ENCODE measurements around the gene PLXNB1. TPM values are rescaled to one million over a fixed set of nuclear protein-coding genes. Genes with fewer than 3 reads are reported as not detected.

The PLXNB1 gene
- total RNA-seq, 1 experiment from 2014 or later: 97.7 TPM

DNA sequence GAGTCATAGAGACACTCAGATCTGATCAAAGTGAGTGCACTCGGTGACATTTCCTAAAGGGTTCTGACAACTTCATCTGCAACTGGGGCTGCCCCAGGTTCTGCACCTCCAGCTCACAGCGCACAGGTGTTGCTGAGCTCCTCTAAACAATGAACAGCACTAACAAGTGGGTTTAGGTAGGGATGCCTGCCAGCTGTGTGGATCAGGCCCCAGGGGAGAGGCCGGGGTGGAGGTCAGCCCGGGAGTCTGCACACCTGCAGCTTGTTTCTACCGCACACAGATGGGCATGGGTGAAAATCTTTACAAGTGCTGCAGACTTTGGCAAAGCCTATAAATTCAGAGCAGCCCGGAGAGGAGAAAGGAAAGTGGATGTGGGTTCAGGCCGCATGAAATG, 57.5 kb downstream of the PLXNB1 start:
- H3K9me3 ChIP-seq (ENCODE audit: insufficient read depth, low read depth): no peaks in the 10 kb centered on the region
- no peaks in the 10 kb centered on the region for H4K20me1 ChIP-seq (ENCODE audit: insufficient read depth)
- H3K27ac ChIP-seq: no peak overlapping the region
- DNase-seq: no peak
- no peak overlapping the region for H3K4me2 ChIP-seq
- intact Hi-C loops (cut with micrococcal nuclease; ENCODE audit: unreplicated experiment): no loop called here
- no peak for TF ChIP-seq EZH2 (IDR thresholded peaks at IDR 0.05; ENCODE audit: low read depth)
- TF ChIP-seq, protein P1, sequence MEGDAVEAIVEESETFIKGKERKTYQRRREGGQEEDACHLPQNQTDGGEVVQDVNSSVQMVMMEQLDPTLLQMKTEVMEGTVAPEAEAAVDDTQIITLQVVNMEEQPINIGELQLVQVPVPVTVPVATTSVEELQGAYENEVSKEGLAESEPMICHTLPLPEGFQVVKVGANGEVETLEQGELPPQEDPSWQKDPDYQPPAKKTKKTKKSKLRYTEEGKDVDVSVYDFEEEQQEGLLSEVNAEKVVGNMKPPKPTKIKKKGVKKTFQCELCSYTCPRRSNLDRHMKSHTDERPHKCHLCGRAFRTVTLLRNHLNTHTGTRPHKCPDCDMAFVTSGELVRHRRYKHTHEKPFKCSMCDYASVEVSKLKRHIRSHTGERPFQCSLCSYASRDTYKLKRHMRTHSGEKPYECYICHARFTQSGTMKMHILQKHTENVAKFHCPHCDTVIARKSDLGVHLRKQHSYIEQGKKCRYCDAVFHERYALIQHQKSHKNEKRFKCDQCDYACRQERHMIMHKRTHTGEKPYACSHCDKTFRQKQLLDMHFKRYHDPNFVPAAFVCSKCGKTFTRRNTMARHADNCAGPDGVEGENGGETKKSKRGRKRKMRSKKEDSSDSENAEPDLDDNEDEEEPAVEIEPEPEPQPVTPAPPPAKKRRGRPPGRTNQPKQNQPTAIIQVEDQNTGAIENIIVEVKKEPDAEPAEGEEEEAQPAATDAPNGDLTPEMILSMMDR (conservative IDR thresholded peaks at IDR 0.05): no peak
- ChIA-PET POLR2A (ENCODE audit: unreplicated experiment) (no interaction called here), CTCF (no interaction called here)
- H3K4me1 ChIP-seq (replicated peaks; ENCODE audit: insufficient read depth): no peaks in the 10 kb centered on the region
- H2AFZ ChIP-seq: no peak overlapping the region
- no peaks in the 10 kb centered on the region for H3K79me2 ChIP-seq (ENCODE audit: low read depth)
- no TSS peak for BruUV-seq (replicated peaks)
- H3F3A ChIP-seq (ENCODE audit: insufficient read depth, low read depth): no peaks in the 10 kb centered on the region
- no peaks in the 10 kb centered on the region for H3K36me3 ChIP-seq (ENCODE audit: low read depth)
- H3K9me2 ChIP-seq (ENCODE audit: insufficient read depth): no peaks in the 10 kb centered on the region
- no peak overlapping the region for H3K4me3 ChIP-seq
- H3K27me3 ChIP-seq (ENCODE audit: insufficient read depth, low read depth): no peaks in the 10 kb centered on the region

DNA sequence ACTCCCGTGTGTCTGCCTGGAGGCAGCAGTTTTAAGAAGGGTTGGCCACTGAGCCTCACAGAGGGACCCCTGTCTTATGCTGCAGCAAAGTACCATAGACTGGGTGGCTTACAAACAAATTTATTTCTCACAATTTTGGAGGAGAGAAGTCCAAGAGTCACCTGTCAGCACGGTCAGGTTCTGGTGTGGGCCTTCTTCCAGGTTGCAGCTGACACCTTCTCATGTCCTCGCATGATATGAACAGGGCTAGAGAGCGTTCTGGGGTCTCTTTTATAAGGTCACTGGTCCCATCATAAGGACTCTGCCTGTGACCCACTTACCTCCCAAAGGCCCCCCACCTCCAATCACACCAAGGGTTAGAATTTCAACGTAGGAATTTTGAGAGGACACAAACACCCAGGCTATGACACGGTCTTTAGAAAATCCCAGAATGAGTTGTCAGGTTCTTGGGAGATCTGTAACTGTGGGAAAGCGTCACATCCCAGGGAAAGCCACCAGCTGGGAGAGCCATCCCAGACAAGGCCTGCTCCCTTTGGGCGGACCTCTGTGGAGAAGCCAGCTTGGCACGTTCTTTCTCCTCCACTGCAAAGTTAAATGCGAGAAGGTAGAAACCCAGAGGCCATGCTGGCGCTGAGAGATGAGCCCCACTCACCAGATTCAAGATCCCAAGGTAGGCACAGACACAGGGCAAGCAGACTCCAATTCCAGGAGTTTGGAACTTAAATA, 58.1 kb downstream of the PLXNB1 start, which contains the start of gene FBXW12:
Gene FBXW12 (plus strand): TSS at position 569 of the 726 bp plus-strand sequence. CDS start 549 bp downstream, outside the sequence.
- no peak within 1 kb of the TSS for H3K4me2 ChIP-seq
- no peak within 1 kb of the TSS for H3K4me3 ChIP-seq
- H2AFZ ChIP-seq: no peak within 1 kb of the TSS
- TF ChIP-seq EZH2 (IDR thresholded peaks at IDR 0.05; ENCODE audit: low read depth): no peak
- TF ChIP-seq, protein P1 (conservative IDR thresholded peaks at IDR 0.05): no peak
- H3K36me3 ChIP-seq (ENCODE audit: low read depth): no peaks in the 10 kb centered on the region
- ChIA-PET CTCF (no interaction called here), POLR2A (ENCODE audit: unreplicated experiment) (no interaction called here)
- H3K27ac ChIP-seq: no peak within 1 kb of the TSS
- H4K20me1 ChIP-seq (ENCODE audit: insufficient read depth): no peaks in the 10 kb centered on the region
- H3K79me2 ChIP-seq (ENCODE audit: low read depth): no peaks in the 10 kb centered on the region
- no peak for DNase-seq
- H3K4me1 ChIP-seq (replicated peaks; ENCODE audit: insufficient read depth): no peaks in the 10 kb centered on the region
- intact Hi-C loops (cut with micrococcal nuclease; ENCODE audit: unreplicated experiment): no loop called here
- H3K9me2 ChIP-seq (ENCODE audit: insufficient read depth): no peaks in the 10 kb centered on the region
- no peaks in the 10 kb centered on the region for H3K27me3 ChIP-seq (ENCODE audit: insufficient read depth, low read depth)
- no TSS peak for BruUV-seq (replicated peaks)
- no peaks in the 10 kb centered on the region for H3F3A ChIP-seq (ENCODE audit: insufficient read depth, low read depth)
- no peaks in the 10 kb centered on the region for H3K9me3 ChIP-seq (ENCODE audit: insufficient read depth, low read depth)

DNA sequence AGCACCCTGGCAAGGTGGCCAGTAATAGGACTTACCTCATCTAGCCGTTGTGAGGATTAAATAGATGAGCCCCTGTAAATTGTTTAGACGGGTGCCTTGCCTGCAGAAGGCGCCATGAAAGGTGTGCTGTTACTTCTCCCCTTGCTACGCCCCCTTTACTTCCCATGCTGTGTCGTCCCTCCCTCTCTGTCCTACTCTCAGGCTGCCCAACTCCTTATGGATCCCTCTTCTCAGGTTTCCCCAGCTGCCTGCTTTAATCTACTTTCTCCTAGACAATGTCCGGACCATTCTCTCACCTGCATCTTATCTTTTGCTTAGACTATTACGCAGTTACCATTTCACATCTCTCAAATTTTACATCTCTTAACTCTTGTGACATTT, 59.6 kb downstream of the PLXNB1 start:
- no TSS peak for BruUV-seq (replicated peaks)
- no peaks in the 10 kb centered on the region for H3K36me3 ChIP-seq (ENCODE audit: low read depth)
- H4K20me1 ChIP-seq (ENCODE audit: insufficient read depth): no peaks in the 10 kb centered on the region

More for the DNA sequence above, 59.6 kb downstream of the PLXNB1 start:
- no peak overlapping the region for H3K27ac ChIP-seq
- no peaks in the 10 kb centered on the region for H3K9me2 ChIP-seq (ENCODE audit: insufficient read depth)
- DNase-seq: no peak
- H3K9me3 ChIP-seq (ENCODE audit: insufficient read depth, low read depth): no peaks in the 10 kb centered on the region
- H3F3A ChIP-seq (ENCODE audit: insufficient read depth, low read depth): no peaks in the 10 kb centered on the region
- ChIA-PET POLR2A (ENCODE audit: unreplicated experiment) (no interaction called here), CTCF (no interaction called here)
- H2AFZ ChIP-seq: no peak overlapping the region
- H3K27me3 ChIP-seq (ENCODE audit: insufficient read depth, low read depth): no peaks in the 10 kb centered on the region
- intact Hi-C loops (cut with micrococcal nuclease; ENCODE audit: unreplicated experiment): no loop called here
- no peaks in the 10 kb centered on the region for H3K4me1 ChIP-seq (replicated peaks; ENCODE audit: insufficient read depth)
- H3K4me3 ChIP-seq: no peak overlapping the region
- TF ChIP-seq, protein P1 (conservative IDR thresholded peaks at IDR 0.05): no peak
- no peak for TF ChIP-seq EZH2 (IDR thresholded peaks at IDR 0.05; ENCODE audit: low read depth)
- H3K4me2 ChIP-seq: no peak overlapping the region
- H3K79me2 ChIP-seq (ENCODE audit: low read depth): no peaks in the 10 kb centered on the region

Measured in PC-9 (cell line).